ENCODE data around the gene ATXN2.

ATXN2 gene

DNA sequence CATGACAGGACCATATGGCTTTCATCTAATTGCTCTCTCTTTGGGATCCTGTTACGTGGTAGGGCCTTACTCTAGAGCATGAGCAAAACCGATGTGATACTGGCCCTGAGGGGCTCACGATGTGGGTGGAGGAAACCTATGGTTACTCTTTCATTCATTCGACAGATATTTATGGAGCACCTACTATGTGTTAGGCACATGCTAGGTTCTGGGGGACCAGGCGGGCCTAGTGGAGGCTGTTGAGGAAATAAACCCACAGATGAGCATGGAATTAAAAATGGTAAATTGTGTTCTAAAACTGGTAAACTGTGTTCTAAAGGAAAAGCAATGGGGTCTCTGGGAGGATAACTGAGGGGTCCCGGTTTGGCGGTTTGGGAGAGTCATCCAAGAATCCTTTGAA, 178.6 kb downstream of the ATXN2 start:
- H3K27me3 ChIP-seq: no peaks in the 10 kb centered on the region
- TF ChIP-seq, protein P1, sequence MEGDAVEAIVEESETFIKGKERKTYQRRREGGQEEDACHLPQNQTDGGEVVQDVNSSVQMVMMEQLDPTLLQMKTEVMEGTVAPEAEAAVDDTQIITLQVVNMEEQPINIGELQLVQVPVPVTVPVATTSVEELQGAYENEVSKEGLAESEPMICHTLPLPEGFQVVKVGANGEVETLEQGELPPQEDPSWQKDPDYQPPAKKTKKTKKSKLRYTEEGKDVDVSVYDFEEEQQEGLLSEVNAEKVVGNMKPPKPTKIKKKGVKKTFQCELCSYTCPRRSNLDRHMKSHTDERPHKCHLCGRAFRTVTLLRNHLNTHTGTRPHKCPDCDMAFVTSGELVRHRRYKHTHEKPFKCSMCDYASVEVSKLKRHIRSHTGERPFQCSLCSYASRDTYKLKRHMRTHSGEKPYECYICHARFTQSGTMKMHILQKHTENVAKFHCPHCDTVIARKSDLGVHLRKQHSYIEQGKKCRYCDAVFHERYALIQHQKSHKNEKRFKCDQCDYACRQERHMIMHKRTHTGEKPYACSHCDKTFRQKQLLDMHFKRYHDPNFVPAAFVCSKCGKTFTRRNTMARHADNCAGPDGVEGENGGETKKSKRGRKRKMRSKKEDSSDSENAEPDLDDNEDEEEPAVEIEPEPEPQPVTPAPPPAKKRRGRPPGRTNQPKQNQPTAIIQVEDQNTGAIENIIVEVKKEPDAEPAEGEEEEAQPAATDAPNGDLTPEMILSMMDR (IDR thresholded peaks at IDR 0.05; ENCODE audit: low read depth, low read length): no peak
- no peaks in the 10 kb centered on the region for H3K4me1 ChIP-seq
- H3K4me3 ChIP-seq (ENCODE audit: low read depth, low read length): no peak overlapping the region
- no peak for DNase-seq
- no peaks in the 10 kb centered on the region for H3K9me3 ChIP-seq
- peaks cover 18% of the 10 kb centered on the region for H3K36me3 ChIP-seq

DNA sequence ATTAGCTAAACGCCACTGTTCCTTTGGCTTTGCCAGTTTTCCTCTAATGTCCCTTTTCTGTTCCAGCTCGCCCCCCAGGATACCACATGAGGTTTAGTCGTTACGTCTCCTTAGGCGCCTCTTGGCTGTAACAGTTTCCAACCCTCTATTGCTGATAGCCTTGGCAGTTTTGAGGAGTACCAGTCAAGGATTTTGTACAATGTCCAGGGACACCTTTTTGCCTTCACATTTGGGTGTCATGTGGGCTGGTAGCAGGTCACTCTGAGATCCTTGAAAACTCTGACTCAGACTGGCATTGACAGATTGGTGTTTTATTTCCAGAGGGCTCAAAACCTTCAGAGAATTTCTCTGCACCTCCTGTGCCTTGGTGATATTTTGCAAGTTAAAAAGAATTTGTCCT, 179.3 kb downstream of the ATXN2 start:
- Histone ChIP-seq H3K4me1 (no peaks in the 10 kb centered on the region), H3K36me3 (peaks cover 18% of the 10 kb centered on the region), H3K9me3 (no peaks in the 10 kb centered on the region), H3K4me3 (ENCODE audit: low read depth, low read length) (no peak overlapping the region), H3K27me3 (no peaks in the 10 kb centered on the region)
- TF ChIP-seq, protein P1 (IDR thresholded peaks at IDR 0.05; ENCODE audit: low read depth, low read length): no peak
- DNase-seq: no peak

DNA sequence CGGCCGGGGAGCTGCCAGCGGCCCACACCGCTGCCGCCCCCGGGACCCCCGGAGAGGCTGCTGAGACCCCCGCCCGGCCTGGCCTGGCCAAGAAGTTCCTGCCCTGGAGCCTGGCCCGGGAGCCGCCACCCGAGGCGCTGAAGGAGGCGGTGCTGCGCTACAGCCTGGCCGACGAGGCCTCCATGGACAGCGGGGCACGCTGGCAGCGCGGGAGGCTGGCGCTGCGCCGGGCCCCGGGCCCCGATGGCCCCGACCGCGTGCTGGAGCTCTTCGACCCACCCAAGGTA, 180.6 kb downstream of the ATXN2 start:
- Histone ChIP-seq H3K4me1 (peaks cover 3% of the 10 kb centered on the region), H3K4me3 (ENCODE audit: low read depth, low read length) (no peak overlapping the region), H3K9me3 (no peaks in the 10 kb centered on the region), H3K36me3 (peaks cover 18% of the 10 kb centered on the region), H3K27me3 (no peaks in the 10 kb centered on the region)
- TF ChIP-seq, protein P1 (IDR thresholded peaks at IDR 0.05; ENCODE audit: low read depth, low read length): no peak
- DNase-seq: no peak

DNA sequence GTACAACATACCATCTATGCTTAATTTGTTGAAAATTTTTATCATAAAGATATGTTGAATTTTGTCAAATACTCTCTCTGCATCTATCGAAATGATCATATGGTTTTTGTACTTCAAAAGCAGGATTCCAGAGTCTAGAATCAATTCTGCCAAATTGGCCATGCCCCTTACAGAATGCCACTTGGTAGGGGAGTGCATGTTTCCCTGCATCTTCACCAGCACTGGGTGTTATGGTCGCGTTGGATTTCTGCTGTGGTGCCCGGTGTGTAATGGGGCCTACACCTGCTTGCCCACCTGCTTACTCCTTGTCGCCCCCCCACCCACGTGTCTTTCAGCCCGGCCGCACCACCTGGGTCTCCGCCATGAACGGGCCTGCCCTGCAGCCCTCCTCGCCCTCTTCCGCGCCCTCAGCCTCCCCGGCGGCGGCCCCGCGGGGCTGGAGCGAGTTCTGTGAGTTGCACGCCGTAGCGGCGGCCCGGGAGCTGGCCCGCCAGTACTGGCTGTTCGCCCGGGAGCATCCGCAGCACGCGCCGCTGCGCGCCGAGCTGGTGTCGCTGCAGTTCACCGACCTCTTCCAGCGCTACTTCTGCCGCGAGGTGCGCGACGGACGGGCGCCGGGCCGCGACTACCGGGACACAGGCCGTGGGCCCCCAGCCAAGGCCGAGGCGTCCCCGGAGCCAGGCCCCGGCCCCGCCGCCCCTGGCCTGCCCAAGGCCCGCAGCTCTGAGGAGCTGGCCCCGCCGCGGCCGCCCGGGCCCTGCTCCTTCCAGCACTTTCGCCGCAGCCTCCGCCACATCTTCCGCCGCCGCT, 181.1 kb downstream of the ATXN2 start:
- H3K27me3 ChIP-seq: no peaks in the 10 kb centered on the region

DNA sequence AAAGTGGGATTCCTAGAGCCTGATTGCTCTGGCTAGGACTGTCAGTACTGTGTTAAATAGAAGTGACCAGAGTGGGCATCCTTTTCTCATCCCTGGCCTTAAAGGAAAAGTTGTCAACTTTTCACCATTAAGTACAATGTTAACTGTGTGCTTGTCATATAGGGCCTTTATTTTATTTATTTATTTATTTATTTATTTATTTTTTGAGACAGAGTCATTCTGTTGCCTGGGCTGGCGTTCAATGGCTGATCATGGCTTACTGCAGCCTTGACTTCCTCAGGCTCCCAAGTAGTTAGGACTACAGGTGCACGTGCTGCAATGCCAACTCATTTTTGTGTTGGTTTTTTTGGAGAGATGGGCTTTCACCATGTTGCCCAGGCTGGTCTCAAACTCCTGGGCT, 181.8 kb downstream of the ATXN2 start:
- TF ChIP-seq, protein P1 (IDR thresholded peaks at IDR 0.05; ENCODE audit: low read depth, low read length): no peak
- peaks cover 18% of the 10 kb centered on the region for H3K36me3 ChIP-seq
- H3K27me3 ChIP-seq: no peaks in the 10 kb centered on the region
- no peaks in the 10 kb centered on the region for H3K9me3 ChIP-seq
- no peak overlapping the region for H3K4me3 ChIP-seq (ENCODE audit: low read depth, low read length)
- H3K4me1 ChIP-seq: peaks cover 10% of the 10 kb centered on the region
- DNase-seq: no peak

More for the DNA sequence above, 181.1 kb downstream of the ATXN2 start:
- TF ChIP-seq, protein P1 (IDR thresholded peaks at IDR 0.05; ENCODE audit: low read depth, low read length): no peak
- Histone ChIP-seq H3K9me3 (no peaks in the 10 kb centered on the region), H3K4me1 (peaks cover 8% of the 10 kb centered on the region), H3K36me3 (peaks cover 18% of the 10 kb centered on the region), H3K4me3 (ENCODE audit: low read depth, low read length) (no peak overlapping the region)
- DNase-seq: no peak

DNA sequence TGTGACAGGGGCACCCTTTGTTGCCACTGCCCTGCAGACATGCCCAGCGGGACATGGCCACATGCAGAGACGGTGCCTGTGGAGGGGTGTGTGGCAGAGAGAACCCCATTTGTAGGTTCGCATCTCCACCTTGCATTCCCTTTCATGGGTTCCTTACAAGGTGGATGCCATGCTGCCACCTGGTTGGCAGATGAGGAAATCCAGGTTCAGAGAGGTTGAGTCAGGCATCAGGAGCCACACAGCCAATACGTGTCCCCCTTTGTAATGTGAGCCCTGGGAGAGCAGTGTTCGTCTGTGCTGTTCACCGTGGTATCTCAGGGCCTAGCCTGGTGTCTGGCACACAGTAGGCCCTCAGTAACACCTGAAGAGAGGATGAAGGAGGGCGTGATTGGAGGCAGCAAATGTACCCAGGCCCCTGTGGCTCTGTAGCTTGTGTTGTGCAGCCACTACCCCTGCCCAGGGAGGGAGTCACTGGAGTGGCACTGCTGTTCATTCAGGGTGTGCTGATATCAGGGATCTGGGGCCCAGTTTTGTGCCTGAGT, 184.3 kb downstream of the ATXN2 start:
- no peak for DNase-seq
- Histone ChIP-seq H3K4me1 (peaks cover 21% of the 10 kb centered on the region), H3K4me3 (ENCODE audit: low read depth, low read length) (no peak overlapping the region), H3K27me3 (no peaks in the 10 kb centered on the region), H3K9me3 (no peaks in the 10 kb centered on the region), H3K36me3 (peaks cover 14% of the 10 kb centered on the region)
- TF ChIP-seq, protein P1 (IDR thresholded peaks at IDR 0.05; ENCODE audit: low read depth, low read length): no peak

Data from BE2C (cell line).